OCI-LY7 (cell line): ENCODE data around the gene SPAG4.

Experiments
- CTCF ChIP-seq: fragments of 200-600 bp; sonication (generic); conservative IDR thresholded peaks from 2 replicates; pipeline ENCODE4 v1.5.1; 2014; ENCODE audit warnings: mild to moderate bottlenecking, antibody characterized with exemption, low read length, moderate library complexity, mixed read lengths
- EZH2phosphoT487 ChIP-seq: fragments of 200-600 bp; sonication (generic); IDR thresholded peaks from 2 replicates; pipeline ENCODE4 v1.6.1; 2018; ENCODE audit warnings: low read depth, borderline replicate concordance, mild to moderate bottlenecking, mixed run types, antibody characterized with exemption, low read length, moderate library complexity, mixed read lengths

GRCh38 chr20:35618263-35619131 is 2.9 kb downstream of the SPAG4 start:
- TF ChIP-seq CTCF, result no peak
- no peak for TF ChIP-seq EZH2phosphoT487
